GM23248 (cell line): ENCODE data around the gene FAM234A.

Experiments used
- EZH2 ChIP-seq: fragments of 200-600 bp; sonication (generic); IDR thresholded peaks from 2 replicates; pipeline ENCODE4 v1.6.1; 2018; ENCODE audit warnings: antibody characterized with exemption, mild to moderate bottlenecking; ENCODE audit not compliant: insufficient read depth, poor library complexity, severe bottlenecking
- EZH2phosphoT487 ChIP-seq: fragments of 200-600 bp; sonication (generic); IDR thresholded peaks from 2 replicates; pipeline ENCODE4 v1.6.1; 2018; ENCODE audit warnings: antibody characterized with exemption, moderate library complexity, mild to moderate bottlenecking, low read depth; ENCODE audit not compliant: insufficient read depth

GRCh38 chr16:245105-245504 is 10.5 kb downstream of the FAM234A start:
- TF ChIP-seq EZH2 (no peak), EZH2phosphoT487 (no peak)
